Liver (tissue), 3 donors: ENCODE data around the gene CNOT4.

Source experiments
- ATF3 ChIP-seq: IDR thresholded peaks from 2 replicates; pipeline ENCODE4 v1.6.1; 2016; ENCODE audit warnings: antibody characterized with exemption
- CTCF ChIP-seq: fragments of 150-350 bp; IDR thresholded peaks from 2 replicates; pipeline ENCODE4 v1.5.1; 2017; ENCODE audit warnings: improper control_type of control experiment, low read depth, low read length; ENCODE audit not compliant: missing input control
- EGR1 ChIP-seq, 2 donors: IDR thresholded peaks; 2 replicates each; pipeline ENCODE4 v1.6.1; 2016 to 2018; ENCODE audit warnings: antibody characterized with exemption in 2 of 2, low read depth in 2 of 2
- GABPA ChIP-seq, 2 donors: IDR thresholded peaks in 1 of 2; conservative IDR thresholded peaks in 1 of 2; 2 replicates each; pipeline ENCODE4 v1.6.1; 2016; ENCODE audit warnings: antibody characterized with exemption in 2 of 2, mild to moderate bottlenecking in 1 of 2, moderate library complexity in 1 of 2
- HNF4G ChIP-seq: IDR thresholded peaks from 2 replicates; pipeline ENCODE4 v1.6.1; 2016; ENCODE audit warnings: antibody characterized with exemption
- JUND ChIP-seq, 2 donors: IDR thresholded peaks; 2 replicates each; pipeline ENCODE4 v1.6.1; 2016; ENCODE audit warnings: antibody characterized with exemption in 2 of 2
- RAD21 ChIP-seq, 2 donors: IDR thresholded peaks; 2 replicates each; pipeline ENCODE4 v1.6.1; 2016; ENCODE audit warnings: antibody characterized with exemption in 2 of 2, mild to moderate bottlenecking in 2 of 2
- TAF1 ChIP-seq: conservative IDR thresholded peaks from 2 replicates; pipeline ENCODE4 v1.6.1; 2016; ENCODE audit warnings: antibody characterized with exemption, mild to moderate bottlenecking
- YY1 ChIP-seq: IDR thresholded peaks from 2 replicates; pipeline ENCODE4 v1.6.1; 2016; ENCODE audit warnings: antibody characterized with exemption, mild to moderate bottlenecking
- ZBTB33 ChIP-seq: IDR thresholded peaks from 2 replicates; pipeline ENCODE4 v1.6.1; 2016; ENCODE audit warnings: antibody characterized with exemption
- TF ChIP-seq, protein P1 (sequence below): IDR thresholded peaks from 2 replicates; pipeline ENCODE4 v1.6.1; 2016; ENCODE audit warnings: antibody characterized with exemption
- TF ChIP-seq, protein P2 (sequence below): IDR thresholded peaks from 2 replicates; pipeline ENCODE4 v1.6.1; 2016; ENCODE audit warnings: antibody characterized with exemption, mild to moderate bottlenecking
- donor health status: healthy.
- donor health status: healthy.

- TF ChIP-seq CTCF: no peak
- TF ChIP-seq, protein P1, sequence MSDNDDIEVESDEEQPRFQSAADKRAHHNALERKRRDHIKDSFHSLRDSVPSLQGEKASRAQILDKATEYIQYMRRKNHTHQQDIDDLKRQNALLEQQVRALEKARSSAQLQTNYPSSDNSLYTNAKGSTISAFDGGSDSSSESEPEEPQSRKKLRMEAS: no peak
- TF ChIP-seq GABPA (IDR thresholded peaks at IDR 0.05 in 1 of 2, conservative IDR thresholded peaks at IDR 0.05 in 1 of 2): no peak
- TF ChIP-seq, protein P2, sequence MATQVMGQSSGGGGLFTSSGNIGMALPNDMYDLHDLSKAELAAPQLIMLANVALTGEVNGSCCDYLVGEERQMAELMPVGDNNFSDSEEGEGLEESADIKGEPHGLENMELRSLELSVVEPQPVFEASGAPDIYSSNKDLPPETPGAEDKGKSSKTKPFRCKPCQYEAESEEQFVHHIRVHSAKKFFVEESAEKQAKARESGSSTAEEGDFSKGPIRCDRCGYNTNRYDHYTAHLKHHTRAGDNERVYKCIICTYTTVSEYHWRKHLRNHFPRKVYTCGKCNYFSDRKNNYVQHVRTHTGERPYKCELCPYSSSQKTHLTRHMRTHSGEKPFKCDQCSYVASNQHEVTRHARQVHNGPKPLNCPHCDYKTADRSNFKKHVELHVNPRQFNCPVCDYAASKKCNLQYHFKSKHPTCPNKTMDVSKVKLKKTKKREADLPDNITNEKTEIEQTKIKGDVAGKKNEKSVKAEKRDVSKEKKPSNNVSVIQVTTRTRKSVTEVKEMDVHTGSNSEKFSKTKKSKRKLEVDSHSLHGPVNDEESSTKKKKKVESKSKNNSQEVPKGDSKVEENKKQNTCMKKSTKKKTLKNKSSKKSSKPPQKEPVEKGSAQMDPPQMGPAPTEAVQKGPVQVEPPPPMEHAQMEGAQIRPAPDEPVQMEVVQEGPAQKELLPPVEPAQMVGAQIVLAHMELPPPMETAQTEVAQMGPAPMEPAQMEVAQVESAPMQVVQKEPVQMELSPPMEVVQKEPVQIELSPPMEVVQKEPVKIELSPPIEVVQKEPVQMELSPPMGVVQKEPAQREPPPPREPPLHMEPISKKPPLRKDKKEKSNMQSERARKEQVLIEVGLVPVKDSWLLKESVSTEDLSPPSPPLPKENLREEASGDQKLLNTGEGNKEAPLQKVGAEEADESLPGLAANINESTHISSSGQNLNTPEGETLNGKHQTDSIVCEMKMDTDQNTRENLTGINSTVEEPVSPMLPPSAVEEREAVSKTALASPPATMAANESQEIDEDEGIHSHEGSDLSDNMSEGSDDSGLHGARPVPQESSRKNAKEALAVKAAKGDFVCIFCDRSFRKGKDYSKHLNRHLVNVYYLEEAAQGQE: no peak
- TF ChIP-seq JUND (IDR thresholded peaks at IDR 0.05): no peak
- no peak for TF ChIP-seq EGR1 (IDR thresholded peaks at IDR 0.05; ENCODE audit: low read depth in 2 of 2)
- TF ChIP-seq RAD21 (IDR thresholded peaks at IDR 0.05): no peak
- no peak for TF ChIP-seq TAF1
- TF ChIP-seq ATF3: no peak
- no peak for TF ChIP-seq ZBTB33
- no peak for TF ChIP-seq HNF4G
- TF ChIP-seq YY1: no peak
Observed at GRCh38 chr7:135420786-135421185, 89.1 kb downstream of the CNOT4 start.
